ENCODE data around the gene BMERB1. TPM values are rescaled to one million over a fixed set of nuclear protein-coding genes. Genes with fewer than 3 reads are reported as not detected.

Gene BMERB1
- total RNA-seq, 4 donors from 2014 or later = 7.4 to 20.4 (median 10.6) TPM

DNA sequence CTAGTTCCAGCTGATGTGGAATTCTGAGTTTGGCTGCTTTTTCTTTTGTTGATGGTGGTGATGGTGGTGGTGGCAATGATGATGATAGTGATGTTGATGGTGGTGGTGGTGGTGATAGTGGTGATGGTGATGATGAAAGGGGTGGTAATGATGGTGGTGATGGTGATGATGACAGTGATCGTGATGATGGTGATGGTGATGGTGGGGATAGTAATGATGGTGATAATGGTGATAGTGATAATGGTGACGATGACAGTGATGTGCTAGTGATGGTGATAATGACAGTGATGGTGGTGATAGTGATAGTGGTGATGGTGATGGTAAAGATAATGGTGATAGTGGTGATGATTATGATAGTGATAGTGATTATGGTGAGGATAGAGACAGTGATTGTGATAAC lies 61.5 kb downstream of the BMERB1 start:
- intact Hi-C loops (cut with DNase I; ENCODE audit: low total_unique reads) = no loop called here
- TF ChIP-seq POLR2A (IDR thresholded peaks at IDR 0.05) = no peak
- TF ChIP-seq, protein P1, sequence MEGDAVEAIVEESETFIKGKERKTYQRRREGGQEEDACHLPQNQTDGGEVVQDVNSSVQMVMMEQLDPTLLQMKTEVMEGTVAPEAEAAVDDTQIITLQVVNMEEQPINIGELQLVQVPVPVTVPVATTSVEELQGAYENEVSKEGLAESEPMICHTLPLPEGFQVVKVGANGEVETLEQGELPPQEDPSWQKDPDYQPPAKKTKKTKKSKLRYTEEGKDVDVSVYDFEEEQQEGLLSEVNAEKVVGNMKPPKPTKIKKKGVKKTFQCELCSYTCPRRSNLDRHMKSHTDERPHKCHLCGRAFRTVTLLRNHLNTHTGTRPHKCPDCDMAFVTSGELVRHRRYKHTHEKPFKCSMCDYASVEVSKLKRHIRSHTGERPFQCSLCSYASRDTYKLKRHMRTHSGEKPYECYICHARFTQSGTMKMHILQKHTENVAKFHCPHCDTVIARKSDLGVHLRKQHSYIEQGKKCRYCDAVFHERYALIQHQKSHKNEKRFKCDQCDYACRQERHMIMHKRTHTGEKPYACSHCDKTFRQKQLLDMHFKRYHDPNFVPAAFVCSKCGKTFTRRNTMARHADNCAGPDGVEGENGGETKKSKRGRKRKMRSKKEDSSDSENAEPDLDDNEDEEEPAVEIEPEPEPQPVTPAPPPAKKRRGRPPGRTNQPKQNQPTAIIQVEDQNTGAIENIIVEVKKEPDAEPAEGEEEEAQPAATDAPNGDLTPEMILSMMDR (IDR thresholded peaks at IDR 0.05) = peak in 1 of 3 donors; percentile 64

DNA sequence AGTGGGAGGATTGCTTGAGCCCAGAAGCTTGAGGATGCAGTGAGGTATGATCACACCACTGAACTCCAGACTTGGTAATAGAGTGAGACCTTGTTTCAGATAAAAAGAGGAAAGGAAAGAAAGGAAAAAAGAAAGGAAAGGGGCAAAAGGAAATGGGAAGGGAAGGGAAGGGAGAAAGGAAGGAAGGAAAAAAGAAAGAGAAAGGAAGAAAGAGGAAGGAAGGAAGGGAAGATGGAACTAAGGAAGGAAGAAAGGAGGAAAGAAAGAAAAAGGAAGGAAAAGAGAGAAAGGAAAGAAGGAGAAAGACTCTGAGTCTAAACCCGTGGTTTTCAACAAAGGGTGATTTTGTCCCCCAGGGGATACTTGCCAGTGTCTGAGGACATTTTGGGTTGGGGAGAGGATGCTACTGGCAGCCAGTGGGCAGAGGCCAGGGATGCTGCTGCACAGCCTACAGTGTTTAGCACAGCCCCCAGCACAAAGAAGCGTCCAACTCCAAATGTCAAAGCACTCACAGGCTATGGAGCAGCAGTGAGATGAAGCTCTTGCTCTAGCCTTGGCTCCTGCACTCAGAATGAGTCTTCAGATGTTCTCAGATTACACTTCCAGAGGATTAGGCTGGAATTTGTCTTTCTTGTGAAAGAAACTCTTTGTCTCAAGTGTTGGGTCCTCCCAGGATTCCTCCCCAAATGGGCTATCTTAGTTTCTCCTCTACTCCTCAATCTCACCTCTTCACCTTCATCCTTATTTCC lies 64.2 kb downstream of the BMERB1 start:
- intact Hi-C loops (cut with DNase I; ENCODE audit: low total_unique reads) = no loop called here
- no peak for DNase-seq (ENCODE audit: low spot score in 2 of 2)
- TF ChIP-seq, protein P1 (IDR thresholded peaks at IDR 0.05) = no peak
- TF ChIP-seq POLR2A (IDR thresholded peaks at IDR 0.05) = no peak
- 46 to 63% methylated on average over 2 of the region's 2 CpGs for WGBS, 2 donors
- no peak overlapping the region for H3K4me3 ChIP-seq (ENCODE audit: low read depth, poor library complexity, severe bottlenecking)

More for the DNA sequence above, 61.5 kb downstream of the BMERB1 start:
- WGBS, 2 donors = 93 to 97% methylated on average over 2 of the region's 2 CpGs
- no peak for DNase-seq (ENCODE audit: low spot score in 2 of 2)
- no peak overlapping the region for H3K4me3 ChIP-seq (ENCODE audit: low read depth, poor library complexity, severe bottlenecking)

DNA sequence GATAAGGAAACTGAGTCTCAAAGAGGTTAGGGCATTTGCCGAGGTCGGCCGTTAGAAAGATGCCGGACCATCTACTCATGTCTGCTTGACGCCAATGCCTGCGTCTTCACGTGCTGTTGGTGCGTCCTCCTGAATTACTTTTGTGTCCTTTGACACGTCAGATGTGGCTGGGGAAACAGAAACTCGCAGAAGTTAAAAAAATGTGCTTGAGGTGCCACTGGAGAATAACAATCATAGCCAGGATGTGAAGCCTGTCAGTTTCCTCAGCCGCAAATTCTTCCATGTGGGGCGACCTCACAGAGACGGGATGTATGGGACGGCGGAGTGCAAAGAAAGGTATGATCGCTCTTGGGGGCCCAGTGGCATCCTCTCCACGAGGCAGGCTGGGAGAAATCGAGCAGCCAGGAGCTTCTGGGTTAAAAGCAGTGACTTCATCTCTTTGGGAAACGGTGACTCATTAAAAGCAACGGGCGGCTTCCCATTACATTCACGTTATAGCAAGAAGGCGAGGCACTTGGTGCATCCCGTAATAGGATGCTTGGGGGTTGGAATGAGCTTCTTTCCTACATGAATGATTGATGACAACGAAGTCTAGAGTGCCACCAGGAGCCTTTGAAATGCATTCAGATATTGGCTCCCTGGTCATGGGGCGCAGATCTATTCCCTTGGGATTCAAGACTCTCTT lies 67.8 kb downstream of the BMERB1 start:
- intact Hi-C loops (cut with DNase I; ENCODE audit: low total_unique reads) = no loop called here
- TF ChIP-seq POLR2A (IDR thresholded peaks at IDR 0.05) = no peak
- TF ChIP-seq, protein P1 (IDR thresholded peaks at IDR 0.05) = no peak
- WGBS, 2 donors = 54 to 56% methylated on average over 26 of the region's 26 CpGs
- no peak overlapping the region for H3K4me3 ChIP-seq (ENCODE audit: low read depth, poor library complexity, severe bottlenecking)
- no peak for DNase-seq (ENCODE audit: low spot score in 2 of 2)

DNA sequence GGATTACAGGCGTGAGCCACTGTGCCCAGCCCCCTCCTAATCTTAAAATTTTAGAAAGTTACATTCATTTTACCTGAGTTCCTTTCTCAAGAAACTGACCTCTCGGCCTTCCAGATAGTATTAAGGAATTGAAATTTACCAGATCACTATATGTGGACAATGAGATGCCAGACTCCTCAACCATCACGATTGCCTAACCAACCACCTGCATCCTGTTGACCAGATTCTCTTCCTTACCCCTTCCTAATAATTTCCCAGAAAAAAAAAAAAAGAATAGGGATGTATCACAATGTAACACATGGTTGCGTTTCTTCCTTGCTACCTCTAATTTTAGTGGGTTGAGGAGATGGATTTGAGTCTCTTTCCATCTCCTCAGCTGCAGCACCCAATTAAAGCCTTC lies 72.1 kb downstream of the BMERB1 start:
- DNase-seq (ENCODE audit: low spot score in 2 of 2) = no peak
- H3K4me3 ChIP-seq (ENCODE audit: low read depth, poor library complexity, severe bottlenecking) = no peak overlapping the region
- whole genome bisulfite sequencing, 2 donors = 79 to 82% methylated on average over 4 of the region's 4 CpGs
- TF ChIP-seq, protein P1 (IDR thresholded peaks at IDR 0.05) = no peak
- no peak for TF ChIP-seq POLR2A (IDR thresholded peaks at IDR 0.05)
- intact Hi-C loops (cut with DNase I; ENCODE audit: low total_unique reads) = no loop called here

DNA sequence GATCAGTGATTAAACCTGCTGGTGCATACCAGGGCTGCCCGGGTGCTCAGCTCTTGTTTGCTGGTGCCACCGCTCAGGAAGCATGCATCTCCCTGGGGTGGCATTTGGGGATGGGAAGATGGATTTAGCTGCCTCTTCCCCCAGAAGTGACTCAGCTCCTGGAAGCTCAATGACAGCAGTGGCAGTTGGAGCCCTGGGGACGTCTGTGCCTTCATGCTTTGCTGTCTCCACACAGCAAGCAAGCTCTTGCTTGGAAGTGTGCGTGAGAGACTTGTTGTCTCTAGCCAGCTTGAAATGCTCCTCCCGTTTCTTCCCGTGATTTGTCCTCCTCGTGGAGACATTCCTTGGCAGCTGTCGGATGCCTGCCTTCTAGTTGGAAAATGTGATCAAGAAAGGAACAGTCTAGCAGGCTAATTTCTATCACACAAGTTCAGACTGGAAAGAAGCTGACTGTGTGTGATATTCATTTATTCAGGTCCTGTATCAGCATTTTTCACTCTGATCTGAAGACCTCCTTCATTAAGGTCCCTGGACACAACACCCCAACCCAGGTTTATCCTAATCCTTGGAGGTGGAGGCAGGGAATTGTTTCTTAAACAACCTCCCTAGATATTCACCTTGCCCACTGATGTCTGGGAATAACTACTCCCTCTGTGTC lies 73.0 kb downstream of the BMERB1 start:
- peak; percentile 66 to 88 for DNase-seq (ENCODE audit: low spot score in 2 of 2)
- TF ChIP-seq, protein P1 (IDR thresholded peaks at IDR 0.05) = no peak
- TF ChIP-seq POLR2A (IDR thresholded peaks at IDR 0.05) = no peak
- H3K4me3 ChIP-seq (ENCODE audit: low read depth, poor library complexity, severe bottlenecking) = no peak overlapping the region
- WGBS, 2 donors = 9 to 11% methylated on average over 8 of the region's 8 CpGs
- intact Hi-C loops (cut with DNase I; ENCODE audit: low total_unique reads) = no loop called here
